Left lobe of liver (tissue), 2 donors: ENCODE data around the gene EPHA2. TPM values are rescaled to one million over a fixed set of nuclear protein-coding genes. Genes with fewer than 3 reads are reported as not detected.
A peak's percentile ranks its signal among the peaks of the same experiment; 100 is the strongest.
"Not testable (repeated sequence)": the region's sequence is repeated elsewhere in the genome, so short reads cannot be mapped to it uniquely, and the experiment has no call there.

ENCODE experiments used
- ATAC-seq: fragments of 200-7000 bp; cut with Tn5 transposase; one replicate; pipeline ENCODE4 v1.9.1; 2020; ENCODE audit warnings: mild to moderate bottlenecking, moderate library complexity
- DNase-seq: peaks from one replicate; pipeline ENCODE4 v3.0.0-alpha.2; 2020; ENCODE audit warnings: low spot score
- total RNA-seq: library from RNA; stranded (reverse); gene quantifications from one replicate; pipeline ENCODE4 v1.2.1, GENCODE V29; 2021
- donor health status: DM: no; HTN: no; CAD: no; lungs with moderate emphysema.
- donor health status: DM: no; HTN: yes; CAD: no.

Gene EPHA2
- total RNA-seq, result 6.5 TPM

DNA sequence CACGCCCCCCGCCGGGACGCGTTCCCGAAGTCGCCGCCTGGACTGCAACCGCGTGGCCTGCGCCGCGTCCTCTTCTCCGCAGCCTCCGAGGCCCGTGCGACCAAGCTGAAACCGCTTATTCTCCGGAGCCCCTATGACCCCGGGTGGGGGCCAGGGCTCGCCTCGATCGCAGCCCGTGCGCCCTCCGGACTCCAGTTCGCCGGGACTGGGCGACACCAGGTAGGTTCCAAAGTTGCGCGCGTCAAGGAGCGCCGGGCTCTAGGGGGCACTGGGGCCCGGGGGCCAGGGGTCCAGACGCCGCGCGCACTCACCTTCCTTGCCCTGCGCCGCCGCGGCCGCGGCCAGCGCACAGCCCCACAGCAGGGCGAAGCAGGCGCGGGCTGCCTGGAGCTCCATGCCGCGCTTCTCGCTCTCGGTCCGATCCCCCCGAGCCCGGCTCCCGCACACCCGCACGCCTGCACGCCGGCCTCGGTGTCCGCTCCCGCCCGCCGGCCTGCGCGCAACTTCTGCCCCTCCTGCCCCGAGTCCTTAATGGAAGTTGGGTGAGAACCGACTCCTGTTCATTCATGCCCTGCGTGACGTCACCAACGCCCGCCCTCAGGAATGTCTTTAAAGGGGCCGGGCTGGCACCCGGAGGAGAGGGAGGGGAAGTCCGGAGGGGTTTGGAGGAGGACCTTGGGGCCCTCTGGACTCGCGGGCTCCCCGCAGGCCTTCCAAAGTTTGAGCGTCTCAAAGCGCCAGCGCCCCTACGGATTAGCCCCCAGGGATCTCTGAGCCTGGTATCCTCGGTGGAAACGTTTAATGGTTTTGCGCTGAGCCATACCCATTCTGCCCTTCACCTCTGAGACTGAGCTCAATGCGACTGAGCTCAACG lies at the start of gene EPHA2:
Gene EPHA2, minus strand, starts transcription at position 533 of the 874 bp plus-strand sequence. Its CDS starts 137 bp downstream, at position 396.
- ATAC-seq (peak; percentile 76), DNase-seq (peak; percentile 90)

DNA sequence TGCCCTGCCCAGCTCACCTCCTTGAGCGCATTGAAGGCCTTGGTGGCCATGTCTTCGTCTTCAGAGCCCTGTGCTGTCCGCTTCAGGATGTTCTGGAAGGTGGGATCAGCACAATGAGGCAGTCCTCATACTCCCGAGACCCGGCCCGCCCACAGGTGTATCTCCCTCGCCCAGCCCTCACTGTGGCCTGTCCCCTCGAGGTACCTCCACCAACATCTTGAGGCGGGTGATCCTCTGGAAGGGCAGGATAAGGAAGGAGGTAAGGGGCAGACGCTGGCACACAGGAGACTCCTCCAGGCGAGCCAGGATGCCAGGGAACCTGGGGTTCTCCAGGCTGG lies 49.4 kb upstream of the EPHA2 start:
- DNase-seq (no peak), ATAC-seq (no peak)

DNA sequence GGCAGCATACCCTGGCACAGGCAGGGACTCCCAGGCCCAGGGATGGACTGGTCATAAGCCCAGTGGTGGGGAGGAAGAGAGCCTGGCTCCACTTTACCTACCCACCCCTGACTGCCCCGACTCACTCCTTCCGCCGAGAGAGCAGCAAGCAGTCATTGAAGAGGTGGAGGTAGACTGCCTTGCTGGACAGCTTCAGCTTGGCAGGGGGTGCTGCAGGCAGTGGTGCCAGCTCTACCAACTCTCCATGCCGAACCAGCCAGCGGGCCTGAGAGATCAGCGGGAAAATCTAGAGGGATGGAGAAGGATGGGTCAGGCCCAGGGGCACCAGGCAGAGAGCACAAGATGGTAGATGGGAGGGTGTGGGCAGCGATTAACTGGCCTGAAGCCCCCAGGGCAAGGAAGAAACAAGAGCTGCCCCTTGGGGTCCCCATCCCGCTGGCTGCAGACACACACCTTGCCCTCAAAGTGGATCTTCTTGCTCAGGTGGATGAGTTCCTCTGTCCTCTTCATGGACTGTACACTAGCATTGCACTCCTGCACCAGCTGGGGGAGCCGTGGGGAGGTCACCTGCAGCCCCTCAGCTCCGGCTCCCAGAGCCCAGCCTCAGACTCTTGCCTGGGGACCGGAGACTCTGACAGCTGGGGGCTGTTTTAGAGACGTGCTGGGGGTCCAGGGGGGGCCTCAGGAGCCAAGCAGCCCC lies 48.9 kb upstream of the EPHA2 start:
- no peak for ATAC-seq

DNA sequence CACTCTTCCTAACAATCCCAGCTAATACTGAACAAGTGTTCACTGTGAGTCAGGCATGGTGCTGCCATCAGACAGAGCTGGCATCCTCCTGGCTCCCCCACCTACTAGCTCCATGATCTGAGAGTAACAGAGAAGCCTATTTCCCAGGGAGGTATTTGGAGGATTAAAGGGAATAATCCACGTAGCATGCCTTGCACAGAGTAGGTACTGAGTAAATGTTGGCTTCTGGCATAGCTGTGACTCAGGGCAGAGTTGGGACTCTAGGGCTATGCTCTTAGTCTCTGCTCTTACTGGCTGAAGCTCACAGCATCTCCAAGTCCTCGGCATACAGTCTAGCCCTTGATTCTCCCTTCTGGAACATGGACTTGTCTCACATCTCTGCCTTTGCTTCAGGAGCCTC lies 48.3 kb upstream of the EPHA2 start:
- DNase-seq (no peak), ATAC-seq (no peak)

More for the DNA sequence above, 48.9 kb upstream of the EPHA2 start:
- no peak for DNase-seq

DNA sequence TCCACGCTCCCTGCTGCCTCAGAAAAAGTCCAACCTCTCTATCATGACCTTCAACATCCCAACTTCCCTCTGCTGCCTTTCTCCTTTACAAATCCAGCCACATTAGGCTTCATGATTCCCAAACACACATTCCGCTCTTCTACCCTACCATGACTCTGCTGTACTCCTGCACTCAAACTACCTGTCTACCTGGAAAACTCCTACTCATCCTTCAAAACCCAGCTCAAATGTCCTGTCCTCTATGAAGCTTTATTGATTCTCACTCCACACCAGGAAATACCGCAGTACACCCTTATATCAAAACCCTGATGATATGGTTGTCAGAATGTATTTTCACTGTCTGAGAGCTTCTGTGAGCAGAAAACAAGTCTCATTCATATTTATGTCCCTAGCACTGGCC lies 47.7 kb upstream of the EPHA2 start:
- ATAC-seq, result no peak
- no peak for DNase-seq

DNA sequence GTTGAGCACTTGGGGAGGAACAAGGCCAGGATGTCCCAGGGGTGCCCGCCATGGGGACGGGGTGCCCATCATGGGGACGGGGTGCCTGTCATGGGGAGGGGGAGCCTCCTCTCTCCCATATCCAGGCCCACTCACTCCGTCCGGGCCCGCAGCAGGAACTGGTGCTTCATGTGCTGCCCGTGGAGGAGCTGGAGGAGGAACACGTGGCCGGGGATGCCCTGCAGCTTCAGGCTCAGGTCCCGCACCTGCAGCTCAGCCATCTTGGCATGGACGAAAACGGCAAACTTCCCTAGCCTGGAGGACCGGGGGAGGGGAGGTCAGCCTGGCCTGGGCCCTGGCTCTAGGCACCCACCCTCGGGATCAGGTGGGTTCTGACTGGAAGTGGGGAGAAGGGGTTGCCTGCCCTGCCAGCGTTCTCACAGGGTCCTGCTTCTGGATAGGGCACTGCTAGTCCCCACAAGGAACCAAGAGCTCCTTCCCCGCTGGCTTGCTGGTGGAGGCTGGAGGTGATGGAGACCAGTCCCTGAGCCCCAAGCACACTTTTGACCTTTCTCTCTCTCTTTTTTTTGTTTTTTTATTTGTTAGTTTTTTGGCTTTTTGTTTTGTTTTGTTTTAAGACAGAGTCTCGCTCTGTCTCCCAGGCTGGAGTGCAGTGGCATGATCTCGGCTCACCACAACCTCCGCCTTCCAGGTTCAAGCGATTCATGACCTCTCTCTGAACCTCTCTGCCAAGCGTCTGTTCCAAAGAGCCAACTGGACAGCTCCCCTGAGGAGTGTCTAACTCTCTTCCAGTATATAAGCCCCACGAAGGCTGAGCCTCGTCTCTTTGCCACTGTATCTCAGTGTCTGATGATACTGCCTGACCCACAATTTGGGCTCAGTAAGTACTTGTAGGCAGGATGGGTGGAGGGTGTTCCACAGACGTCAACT lies 46.7 kb upstream of the EPHA2 start:
- ATAC-seq (no peak), DNase-seq (no peak)

DNA sequence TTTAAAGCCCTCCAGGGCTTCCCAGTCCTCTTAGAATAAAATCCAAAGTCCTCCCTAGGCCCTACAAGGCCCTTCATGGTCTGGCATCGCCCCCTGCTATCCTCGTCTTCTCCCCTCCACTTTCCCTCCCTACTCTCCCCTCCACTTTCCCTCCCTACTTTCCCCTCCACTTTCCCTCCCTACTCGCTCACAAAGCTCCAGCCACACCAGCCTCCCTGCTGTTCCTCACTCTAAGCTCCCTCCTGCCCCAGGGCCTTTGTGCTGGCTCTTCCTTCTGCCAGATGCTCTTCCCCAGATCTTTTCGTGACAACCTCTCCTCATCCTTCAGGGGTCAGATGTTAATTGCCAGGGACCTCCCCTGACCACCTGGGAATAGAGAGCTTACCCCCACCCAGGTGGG lies 43.8 kb upstream of the EPHA2 start:
- DNase-seq (no peak), ATAC-seq (no peak)

DNA sequence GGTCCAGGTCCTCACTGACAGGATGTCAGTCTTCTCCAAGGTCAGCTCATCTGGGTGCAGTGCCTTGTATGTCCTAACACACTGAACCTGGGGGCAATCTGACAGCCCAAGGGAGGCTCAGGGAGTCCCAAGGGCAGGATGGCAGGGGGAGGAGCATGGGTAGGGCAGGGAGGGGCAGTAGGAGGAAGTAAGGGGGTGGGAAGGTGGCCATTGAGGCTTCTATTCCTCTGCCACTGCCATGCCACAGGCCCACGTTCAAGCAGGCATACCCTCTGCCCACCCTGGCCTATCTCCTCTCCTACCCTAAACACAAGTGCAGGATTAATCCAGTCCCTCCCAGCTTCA lies 43.3 kb upstream of the EPHA2 start:
- ATAC-seq (no peak), DNase-seq (no peak)

DNA sequence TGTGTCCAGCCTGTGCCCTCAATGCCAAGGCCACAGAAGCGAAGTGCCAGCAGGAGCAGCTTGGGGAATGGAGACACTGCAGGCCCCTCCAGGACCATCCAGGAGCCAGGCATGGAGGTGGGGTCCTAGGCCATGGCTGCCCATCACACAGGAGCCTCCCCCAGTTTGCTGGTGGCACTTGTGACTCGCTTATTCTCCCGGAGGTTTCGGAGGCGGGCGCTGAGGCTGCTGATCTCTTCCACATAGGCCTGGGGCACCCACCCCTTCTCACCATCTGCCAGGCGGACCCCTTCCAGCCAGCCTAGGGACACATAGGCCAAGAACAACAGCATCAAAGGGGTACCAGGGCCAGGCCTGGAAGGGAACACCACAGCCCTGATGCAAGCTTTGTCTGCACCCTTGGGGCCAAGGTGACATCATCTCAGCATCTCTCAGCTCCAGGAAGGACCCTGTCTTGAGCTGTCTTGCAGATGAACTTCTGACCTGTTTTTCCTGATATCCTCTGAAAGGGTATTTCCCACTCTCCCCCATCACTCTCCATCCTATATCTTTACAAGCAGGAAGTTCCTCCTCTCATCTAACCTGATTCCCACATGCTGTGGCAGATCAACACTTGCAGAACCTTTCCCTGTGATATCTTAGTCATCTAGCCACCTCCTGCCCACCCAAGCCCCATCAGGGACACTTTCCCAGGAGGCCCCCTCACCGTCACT lies 42.7 kb upstream of the EPHA2 start:
- ATAC-seq (no peak), DNase-seq (no peak)

DNA sequence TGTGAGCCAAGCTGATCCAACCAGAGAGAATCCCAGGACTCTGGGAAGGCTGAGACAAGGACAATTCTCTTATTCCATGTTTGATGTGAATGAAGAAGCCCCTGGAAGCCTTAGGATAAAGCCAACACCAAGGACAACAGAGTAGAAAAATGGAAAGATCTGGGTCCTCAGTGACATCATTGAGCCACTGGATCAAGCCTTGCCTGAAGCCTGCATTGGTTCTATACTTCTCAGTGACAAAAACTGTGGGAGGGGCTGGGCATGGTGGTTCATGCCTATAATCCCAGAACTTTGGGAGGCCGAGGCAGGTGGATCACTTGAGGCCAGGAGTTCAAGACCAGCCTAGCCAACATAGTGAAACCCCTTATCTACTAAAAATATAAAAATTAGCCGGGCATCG lies 41.0 kb upstream of the EPHA2 start:
- DNase-seq (no peak), ATAC-seq (no peak)

DNA sequence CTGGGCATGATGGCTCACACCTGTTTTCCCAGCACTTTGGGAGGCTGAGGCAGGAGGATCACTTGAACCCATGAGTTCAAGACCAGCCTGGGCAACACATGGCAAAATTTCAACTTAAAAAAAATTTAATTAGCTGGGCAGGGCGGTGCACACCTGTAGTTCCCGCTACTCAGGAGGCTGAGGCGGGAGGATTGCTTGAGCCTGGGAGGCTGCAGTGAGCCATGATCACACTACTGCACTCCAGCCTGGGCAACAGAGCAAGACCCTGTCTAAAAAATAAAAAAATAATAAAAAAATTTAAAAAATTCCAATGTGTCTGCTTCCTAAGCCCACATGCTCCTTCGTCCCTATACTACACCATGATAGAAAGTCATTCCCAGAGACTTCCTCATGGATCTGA lies 40.3 kb upstream of the EPHA2 start:
- not testable (repeated sequence) for ATAC-seq, DNase-seq

DNA sequence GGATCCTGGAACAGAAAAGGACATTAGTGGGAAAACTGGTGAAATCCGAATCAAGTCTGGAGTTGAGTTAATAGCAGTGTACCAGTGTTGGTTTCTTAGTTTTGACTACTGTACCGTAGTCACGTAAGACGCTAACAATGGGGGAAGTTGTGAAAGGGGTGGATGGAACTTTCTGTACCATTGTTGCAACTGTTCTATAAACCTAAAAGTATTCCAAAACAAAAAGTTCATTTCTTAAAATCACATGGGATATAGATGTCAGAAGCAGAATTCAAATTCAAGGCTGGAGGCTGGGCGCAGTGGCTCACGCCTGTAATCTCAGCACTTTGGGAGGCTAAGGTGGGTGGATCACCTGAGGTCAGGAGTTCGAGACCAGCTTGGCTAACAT lies 39.6 kb upstream of the EPHA2 start:
- ATAC-seq, result no peak
- DNase-seq, result no peak

DNA sequence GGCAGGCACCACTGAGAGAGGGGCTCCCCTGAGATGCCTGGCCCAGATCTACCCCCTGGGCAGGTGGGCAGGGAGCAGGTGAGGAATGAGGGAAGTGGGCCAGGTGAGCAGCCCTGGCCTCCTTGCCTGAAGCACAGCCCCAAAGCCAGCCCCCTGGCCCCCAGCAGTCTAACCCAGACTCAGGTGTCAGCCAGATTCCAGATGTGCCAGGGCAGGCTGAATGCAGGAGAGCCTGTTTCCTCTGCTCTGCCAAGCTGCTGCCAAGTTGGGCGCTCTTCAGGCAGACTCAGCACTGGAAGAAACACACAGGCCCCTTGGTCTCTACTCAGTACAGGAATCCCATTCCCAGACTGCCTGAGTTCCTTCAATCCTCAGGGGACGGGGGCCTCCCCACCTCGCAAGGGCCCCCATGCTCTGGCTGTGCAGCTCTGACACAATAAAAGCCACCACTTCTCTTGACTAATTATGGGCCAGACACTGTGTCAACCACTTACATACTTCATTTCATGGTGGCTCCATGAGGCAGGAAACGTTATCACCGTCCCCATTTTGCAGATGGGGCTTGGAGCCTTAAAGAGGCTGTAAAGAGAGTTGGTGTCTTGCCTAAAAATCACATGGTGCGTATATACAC lies 36.2 kb upstream of the EPHA2 start:
- DNase-seq (no peak), ATAC-seq (no peak)

DNA sequence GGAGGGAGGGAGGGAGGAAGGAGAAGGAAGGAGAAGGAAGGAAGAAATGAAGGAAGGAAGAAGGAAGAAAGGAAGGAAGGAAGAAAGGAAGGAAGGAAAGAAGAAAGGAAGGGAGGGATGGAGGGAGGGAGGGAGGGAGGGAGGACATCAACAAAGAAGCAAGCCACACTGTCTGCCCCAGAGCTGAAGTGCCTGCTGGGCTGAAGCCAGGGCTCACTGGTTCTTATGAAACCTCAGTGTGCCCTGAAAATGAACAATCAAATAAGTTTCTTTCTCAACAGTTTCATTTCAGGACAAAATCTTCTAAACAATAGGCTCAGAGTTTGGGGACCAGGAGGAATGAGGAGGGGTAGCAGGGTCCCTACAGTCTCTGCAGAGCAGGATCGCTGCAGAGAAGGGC lies 35.4 kb upstream of the EPHA2 start:
- DNase-seq, result no peak
- no peak for ATAC-seq

DNA sequence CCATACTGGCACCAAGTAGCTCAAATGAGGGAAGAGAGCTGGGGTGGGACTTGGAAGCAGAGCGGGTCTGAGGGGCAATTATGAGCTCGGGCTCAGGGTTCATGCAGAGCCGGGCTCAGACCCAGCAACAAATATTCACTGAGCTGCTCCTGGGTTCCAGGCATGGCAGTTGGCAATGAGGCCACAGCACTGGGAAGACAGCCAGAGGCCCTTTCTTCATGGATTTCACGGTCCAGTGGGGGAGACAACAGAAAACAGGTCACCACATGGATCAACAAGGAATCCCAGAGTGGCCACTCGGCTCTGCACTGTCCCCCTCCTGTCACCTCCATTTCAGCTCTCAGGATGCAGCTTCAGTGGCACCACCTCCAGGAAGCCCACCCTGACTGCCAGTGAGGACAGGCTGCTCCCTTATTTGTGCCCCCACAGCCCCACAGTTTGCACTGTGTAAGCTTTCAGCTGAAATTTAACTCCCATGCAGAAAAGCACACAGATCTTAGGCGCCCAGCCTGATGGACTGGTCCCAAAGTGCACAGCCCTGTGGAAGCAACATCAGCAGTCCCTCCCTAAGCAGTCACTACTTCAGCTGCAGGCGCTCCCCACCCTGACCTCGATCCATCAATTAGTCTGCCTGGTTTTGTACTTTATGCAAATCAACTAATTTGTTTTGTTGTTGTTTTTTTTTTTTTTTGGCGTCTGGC lies 34.2 kb upstream of the EPHA2 start:
- DNase-seq, result peak; percentile 74
- peak; percentile 71 for ATAC-seq

DNA sequence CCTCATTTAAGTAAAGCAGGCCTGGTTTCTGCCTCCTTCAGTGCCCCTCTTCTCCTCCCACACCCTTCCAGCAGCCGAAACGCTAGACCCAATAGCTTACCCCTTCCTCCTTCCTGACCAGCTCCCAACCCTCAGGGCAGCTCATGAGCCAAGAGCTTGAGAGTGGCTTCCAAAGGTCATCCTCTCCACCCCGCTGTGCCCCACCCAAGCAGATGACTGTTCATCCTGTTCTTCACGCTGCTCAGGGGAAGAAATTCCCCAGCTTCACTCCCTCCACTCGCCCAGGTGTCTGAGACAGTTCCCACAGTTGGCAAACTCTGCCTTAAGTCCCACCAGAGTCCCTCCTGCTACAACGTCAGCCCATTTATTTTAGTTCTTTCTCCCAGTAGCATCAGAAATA lies 33.1 kb upstream of the EPHA2 start:
- DNase-seq (no peak), ATAC-seq (peak; percentile 19)

DNA sequence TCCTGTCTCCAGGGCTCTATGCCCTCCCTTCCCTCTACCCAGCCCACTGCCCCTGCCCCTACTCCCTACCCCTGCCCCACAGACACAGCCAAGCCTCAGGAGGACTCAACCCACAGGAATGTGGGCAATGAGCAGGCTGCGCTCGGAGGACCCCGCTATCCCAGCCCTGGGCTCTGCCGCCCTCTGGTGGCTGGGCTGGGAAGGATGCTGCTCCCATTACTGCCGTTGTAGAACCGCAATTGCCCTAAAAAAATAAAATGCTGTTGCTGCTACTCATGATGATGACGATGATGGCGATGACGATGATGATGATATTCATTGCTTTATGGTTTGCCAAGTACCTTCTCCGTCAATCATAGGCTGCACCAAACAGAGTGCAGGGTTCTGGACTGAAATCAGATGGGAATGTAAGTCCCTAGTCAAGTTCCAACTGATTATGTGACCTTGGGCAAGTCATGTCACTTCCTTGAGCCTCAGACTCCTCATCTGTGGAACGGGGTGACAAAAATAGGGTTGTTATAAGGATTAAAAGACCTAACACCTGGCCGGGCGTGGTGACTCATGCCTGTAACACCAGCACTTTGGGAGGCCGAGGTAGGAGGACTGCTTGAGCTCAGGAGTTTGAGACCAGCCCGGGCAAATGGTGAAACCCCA lies 32.0 kb upstream of the EPHA2 start:
- ATAC-seq, result peak; percentile 56
- peak; percentile 74 for DNase-seq

DNA sequence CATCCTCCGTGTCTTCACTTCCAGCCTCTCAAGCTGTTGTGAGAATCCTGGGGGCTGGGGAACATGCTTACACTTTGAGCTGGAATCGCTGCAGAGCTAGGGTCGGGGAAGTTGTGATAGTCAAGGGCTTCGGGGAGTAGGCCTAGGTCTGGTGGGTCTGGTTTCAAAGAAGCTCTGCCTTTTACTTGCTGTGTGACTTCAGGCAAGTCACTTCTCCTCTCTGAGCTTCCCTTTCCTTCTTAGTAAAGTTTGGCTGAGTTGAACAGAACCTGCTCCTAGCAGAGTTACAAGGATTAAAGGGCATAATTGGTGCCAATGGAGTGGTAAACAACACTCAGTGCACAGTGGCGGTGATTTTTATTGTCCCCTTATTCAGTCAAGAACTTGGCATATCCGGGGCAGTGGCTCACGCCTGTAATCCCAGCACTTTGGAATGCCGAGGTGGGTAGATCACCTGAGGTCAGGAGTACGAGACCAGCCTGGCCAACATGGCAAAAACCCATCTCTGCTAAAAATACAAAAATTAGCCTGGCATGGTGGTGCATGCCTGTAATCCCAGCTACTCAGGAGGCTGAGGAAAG lies 30.9 kb upstream of the EPHA2 start:
- DNase-seq (no peak), ATAC-seq (no peak)
